SU-DHL-6 (cell line): Measurements from ENCODE around the gene ZIC1.

Source experiments
- CTCF ChIP-seq: fragments of 200-600 bp; sonication (generic); IDR thresholded peaks from one replicate; pipeline ENCODE4 v1.5.1; 2017; ENCODE audit warnings: antibody characterized with exemption, mild to moderate bottlenecking, low read length, moderate library complexity; ENCODE audit not compliant: insufficient read depth, poor library complexity, severe bottlenecking
- EZH2phosphoT487 ChIP-seq: fragments of 200-600 bp; sonication (generic), shearing (Covaris generic); conservative IDR thresholded peaks from 2 replicates; pipeline ENCODE4 v1.6.1; 2018; ENCODE audit warnings: mild to moderate bottlenecking, antibody characterized with exemption, low read length, moderate library complexity, mixed read lengths

GRCh38 chr3:147371771-147372340, 37.3 kb upstream of the ZIC1 start:
- TF ChIP-seq CTCF (no peak), EZH2phosphoT487 (no peak)
